GM12891 (cell line): ENCODE measurements around the gene TRMT44.

Source experiments
- DNase-seq: peaks from one replicate; pipeline ENCODE4 v3.0.0; 2011; ENCODE audit warnings: low spot score; ENCODE audit not compliant: insufficient read length
- FAIRE-seq: peaks from 2 replicates; lab custom pipeline; 2011; peaks lifted over from hg19 to GRCh38; lab: Jason Lieb, UNC
- PAX5 ChIP-seq: IDR thresholded peaks from 2 replicates; pipeline ENCODE4 v1.6.1; 2011; ENCODE audit warnings: low read length, moderate library complexity, mild to moderate bottlenecking; ENCODE audit not compliant: insufficient read depth, severe bottlenecking
- POLR2A ChIP-seq: IDR thresholded peaks from 2 replicates; pipeline ENCODE4 v1.6.1; 2011; ENCODE audit warnings: low read depth, low read length, control low read depth
- POLR2AphosphoS5 ChIP-seq: IDR thresholded peaks from 2 replicates; pipeline ENCODE4 v1.6.1; 2011; ENCODE audit warnings: low read depth, low read length, control low read depth
- POU2F2 ChIP-seq: IDR thresholded peaks from 2 replicates; pipeline ENCODE4 v1.6.1; 2011; ENCODE audit warnings: low read depth, mild to moderate bottlenecking, control low read depth, low read length, moderate library complexity
- SPI1 ChIP-seq: IDR thresholded peaks from 2 replicates; pipeline ENCODE4 v1.6.1; 2011; ENCODE audit warnings: low read depth, low read length, control low read depth
- TAF1 ChIP-seq: IDR thresholded peaks from 2 replicates; pipeline ENCODE4 v1.6.1; 2011; ENCODE audit warnings: low read depth, low read length, control low read depth

Gene TRMT44

DNA sequence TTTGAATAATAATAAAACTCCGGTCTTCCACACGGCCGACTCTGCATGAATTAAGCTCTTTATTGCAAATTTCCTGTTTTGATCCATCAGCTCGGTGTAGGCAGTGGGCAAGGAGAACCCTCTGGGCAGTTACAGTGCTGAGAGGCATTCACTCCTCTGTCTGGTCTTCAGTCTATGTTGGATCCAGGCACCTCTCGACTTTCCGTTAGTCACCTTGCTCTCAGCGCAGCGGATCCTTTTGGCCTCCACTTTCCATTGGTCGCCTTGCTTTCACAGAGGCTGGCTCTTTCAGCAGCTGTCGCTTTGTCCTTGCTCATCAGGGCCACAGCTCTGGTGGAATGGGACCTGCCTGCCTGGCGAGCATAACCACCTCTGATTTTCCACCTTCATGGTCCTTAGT lies 52.9 kb downstream of the TRMT44 start:
- TF ChIP-seq POLR2AphosphoS5 (no peak), PAX5 (no peak), POLR2A (no peak), TAF1 (no peak), POU2F2 (no peak), SPI1 (no peak)
- DNase-seq (no peak), FAIRE-seq (no peak)

- FAIRE-seq, result no peak
- TF ChIP-seq PAX5 (no peak), POLR2A (no peak), POLR2AphosphoS5 (no peak), TAF1 (no peak), SPI1 (no peak), POU2F2 (no peak)
- DNase-seq, result no peak
These were observed 53.6 kb downstream of the TRMT44 start for GRCh38 chr4:8494218-8494617.

DNA sequence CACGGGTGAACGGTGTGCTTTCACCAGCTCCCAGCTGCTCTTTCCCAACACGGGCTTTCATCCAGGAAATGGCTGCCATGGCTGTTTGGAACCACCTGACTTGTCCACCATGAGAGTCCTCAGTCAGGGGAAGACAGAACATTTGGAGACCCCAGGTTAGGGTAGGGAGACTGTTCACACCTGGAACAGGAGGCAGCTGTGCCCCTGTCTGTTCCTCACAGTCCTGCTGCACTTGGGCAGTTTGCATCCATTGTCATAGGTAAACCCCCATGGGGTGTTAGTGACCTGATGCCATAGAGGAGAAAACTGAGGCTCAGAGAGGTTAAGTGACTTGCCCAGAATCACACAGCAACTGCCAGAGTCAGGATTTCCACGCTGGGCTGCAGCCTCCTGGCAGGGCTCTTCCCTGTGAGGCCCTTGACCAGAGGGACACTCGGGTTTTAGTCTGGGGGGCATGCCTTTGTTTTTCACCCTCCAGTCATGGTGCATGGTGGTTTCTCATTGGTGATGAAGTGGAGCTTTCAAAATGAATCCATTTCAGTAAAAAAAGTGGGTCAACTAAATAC lies 54.5 kb downstream of the TRMT44 start:
- TF ChIP-seq SPI1, result no peak
- TF ChIP-seq TAF1, result no peak
- no peak for TF ChIP-seq POU2F2
- TF ChIP-seq POLR2AphosphoS5, result no peak
- TF ChIP-seq PAX5, result no peak
- TF ChIP-seq POLR2A, result no peak
- FAIRE-seq (no peak), DNase-seq (no peak)

DNA sequence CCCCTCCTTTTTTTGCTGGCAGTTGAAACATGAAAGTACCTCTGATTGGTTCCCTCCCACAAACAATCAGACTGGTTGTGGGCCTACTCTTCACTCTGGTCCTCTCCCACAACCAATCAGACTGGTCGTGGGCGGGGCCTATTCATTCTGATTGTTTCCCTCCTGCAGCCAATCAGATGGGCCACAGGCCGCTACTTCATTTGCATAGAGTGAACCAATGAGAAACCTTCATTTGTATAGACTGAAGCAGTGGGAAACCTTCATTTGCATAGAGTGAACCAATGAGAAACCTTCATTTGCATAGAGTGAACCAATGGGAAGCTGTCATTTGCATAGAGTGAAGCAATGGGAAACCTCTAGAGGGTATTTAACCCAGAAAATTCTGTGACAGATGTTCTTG lies 55.2 kb downstream of the TRMT44 start:
- TF ChIP-seq TAF1 (no peak), POLR2AphosphoS5 (no peak), PAX5 (no peak), SPI1 (no peak)
- no peak for DNase-seq
- no peak for FAIRE-seq

GRCh38 chr4:8497762-8498161 lies 57.2 kb downstream of the TRMT44 start:
- no peak for TF ChIP-seq TAF1
- no peak for TF ChIP-seq SPI1
- no peak for TF ChIP-seq PAX5
- TF ChIP-seq POLR2AphosphoS5, result no peak
- TF ChIP-seq POLR2A, result no peak
- TF ChIP-seq POU2F2, result no peak
- DNase-seq, result no peak
- no peak for FAIRE-seq

DNA sequence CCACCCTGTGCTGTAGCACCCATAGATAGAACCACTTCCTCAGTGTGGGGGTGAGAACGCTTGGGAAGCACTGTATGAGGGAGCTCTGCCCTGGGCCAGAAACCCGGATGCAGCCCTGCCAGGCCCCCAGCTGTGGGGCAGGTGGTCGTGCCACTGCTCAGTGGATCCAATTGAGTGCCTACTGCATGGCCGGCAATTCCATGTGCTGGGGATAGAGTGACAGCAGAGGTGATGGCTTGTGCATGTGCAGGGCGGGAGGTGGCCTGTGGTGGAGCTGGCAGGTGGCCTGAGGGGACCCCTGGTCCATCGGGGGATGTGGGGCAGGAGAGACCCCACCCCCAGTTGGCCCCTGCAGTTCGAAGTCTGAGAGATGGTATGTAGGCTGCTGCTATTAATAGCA lies 60.4 kb downstream of the TRMT44 start:
- no peak for FAIRE-seq
- no peak for TF ChIP-seq PAX5
- no peak for TF ChIP-seq SPI1
- TF ChIP-seq POLR2AphosphoS5, result no peak
- TF ChIP-seq POLR2A, result no peak
- no peak for TF ChIP-seq TAF1
- no peak for TF ChIP-seq POU2F2
- no peak for DNase-seq

DNA sequence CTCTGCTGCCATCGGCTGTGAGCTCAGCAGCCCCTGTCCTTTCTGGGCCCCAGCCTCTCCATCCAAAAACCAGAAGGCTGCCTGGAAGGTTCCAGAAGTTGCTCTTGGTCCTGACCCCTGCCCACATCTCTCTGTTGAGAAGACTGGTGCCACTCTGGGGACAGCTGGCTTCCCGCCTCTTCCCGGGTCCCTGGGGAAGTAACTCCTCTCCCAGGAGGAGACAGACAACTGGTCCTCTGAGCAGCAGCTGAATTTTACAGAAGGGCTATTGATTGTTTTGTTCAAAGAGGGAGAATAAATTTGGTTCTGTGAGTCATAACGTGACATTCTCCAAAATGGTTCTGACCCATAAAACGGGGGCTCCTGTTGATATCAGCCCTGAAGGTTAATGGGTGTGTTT lies 61.2 kb downstream of the TRMT44 start:
- FAIRE-seq, result no peak
- TF ChIP-seq PAX5, result no peak
- TF ChIP-seq TAF1, result no peak
- no peak for TF ChIP-seq POLR2AphosphoS5

GRCh38 chr4:8502371-8502770 lies 61.8 kb downstream of the TRMT44 start:
- TF ChIP-seq TAF1, result no peak
- TF ChIP-seq SPI1, result no peak
- no peak for TF ChIP-seq POU2F2
- no peak for TF ChIP-seq POLR2AphosphoS5
- TF ChIP-seq PAX5, result no peak
- no peak for TF ChIP-seq POLR2A
- no peak for DNase-seq
- FAIRE-seq, result no peak

More for the DNA sequence above, 61.2 kb downstream of the TRMT44 start:
- no peak for DNase-seq

- FAIRE-seq (no peak), DNase-seq (no peak)
- TF ChIP-seq POU2F2 (no peak), SPI1 (no peak), TAF1 (no peak), PAX5 (no peak), POLR2AphosphoS5 (no peak), POLR2A (no peak)
These were observed 62.4 kb downstream of the TRMT44 start for GRCh38 chr4:8502836-8503585.

DNA sequence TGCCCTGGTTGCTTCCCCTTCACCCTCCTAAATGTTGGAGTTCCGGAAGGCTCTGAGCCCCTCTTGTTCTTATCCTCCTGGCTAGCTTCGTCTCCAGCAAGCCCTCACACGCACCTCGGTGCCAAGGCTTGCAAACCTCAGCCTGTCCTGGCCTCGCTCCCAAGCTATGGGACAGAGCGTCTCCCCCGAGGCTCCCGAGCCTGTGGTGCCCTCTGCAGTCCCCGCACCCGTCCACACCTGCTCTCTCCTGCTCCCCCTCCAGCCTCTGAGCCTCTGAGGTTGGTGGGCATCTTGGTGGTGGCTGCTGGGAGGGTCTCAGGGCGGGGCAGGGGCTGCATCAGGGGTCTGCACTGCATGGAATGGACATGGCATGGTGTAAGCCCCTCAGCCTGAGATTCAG lies 63.2 kb downstream of the TRMT44 start:
- TF ChIP-seq POLR2A, result no peak
- no peak for TF ChIP-seq POLR2AphosphoS5
- no peak for TF ChIP-seq POU2F2
- TF ChIP-seq PAX5, result no peak
- TF ChIP-seq TAF1, result no peak
- TF ChIP-seq SPI1, result no peak
- FAIRE-seq (no peak), DNase-seq (no peak)
